Endothelial cell of umbilical vein (primary cell): ENCODE data around the gene DBT. TPM values are rescaled to one million over a fixed set of nuclear protein-coding genes. Genes with fewer than 3 reads are reported as not detected.

Experiments
- BruUV-seq: library from RNA; stranded (reverse); fragments of 400-500 nt; replicated peaks from 2 replicates; lab custom pipeline; 2021; lab: Mats Ljungman, UMichigan
- CTCF ChIA-PET: fragments of 300-600, 350-600 bp; sonication (Branson Sonifier 250); formaldehyde crosslinking; loops from one replicate; lab custom pipeline; 2021; ENCODE audit warnings: antibody characterized with exemption, inconsistent platforms; lab: Charles Lee
- POLR2A ChIA-PET: fragments of 300-600, 350-600 bp; sonication (Branson Sonifier 250); formaldehyde crosslinking; loops from one replicate; lab custom pipeline; 2021; ENCODE audit warnings: antibody characterized with exemption, inconsistent platforms; lab: Charles Lee
- DNase-seq: peaks from one replicate; pipeline ENCODE4 v3.0.0-alpha.2; 2011; ENCODE audit warnings: low read depth, low spot score
- FAIRE-seq: peaks from 2 replicates; lab custom pipeline; 2011; peaks lifted over from hg19 to GRCh38; lab: Jason Lieb, UNC
- H2AFZ ChIP-seq: 2 replicates; pipeline ENCODE4 v1.6.0; 2012; ENCODE audit warnings: low read depth, low read length, control low read depth, inconsistent platforms
- H3K27ac ChIP-seq: 2 replicates; pipeline ENCODE4 v1.5.1; 2011; ENCODE audit warnings: low read depth, mild to moderate bottlenecking, control low read depth, low read length, moderate library complexity; ENCODE audit not compliant: insufficient read depth
- H3K27me3 ChIP-seq, 2 experiments: 2 replicates each; pipeline versions ENCODE4 v1.6.0 to v1.6.1; 2011; ENCODE audit warnings: low read length in 2 of 2, mixed read lengths in 1 of 2; ENCODE audit not compliant: control insufficient read depth in 2 of 2, insufficient read depth in 2 of 2
- H3K36me3 ChIP-seq, 2 experiments: 2 replicates in 1 of 2; 3 replicates in 1 of 2; pipeline ENCODE4 v1.5.1; 2011; ENCODE audit warnings: low read length in 2 of 2, mild to moderate bottlenecking in 1 of 2, moderate library complexity in 1 of 2; ENCODE audit not compliant: control insufficient read depth in 2 of 2, insufficient read depth in 2 of 2; ENCODE audit errors: extremely low read depth in 1 of 2
- H3K4me1 ChIP-seq: 3 replicates; pipeline ENCODE4 v1.5.1; 2011; ENCODE audit warnings: mild to moderate bottlenecking, low read length; ENCODE audit not compliant: control insufficient read depth, insufficient read depth; ENCODE audit errors: extremely low read depth
- H3K4me2 ChIP-seq: 2 replicates; pipeline ENCODE4 v1.6.1; 2011; ENCODE audit warnings: low read length, control low read depth, mixed read lengths; ENCODE audit not compliant: insufficient read depth
- H3K4me3 ChIP-seq, 3 experiments: fragments of 200-600 bp in 1 of 3; sonication (generic), shearing (Covaris generic) in 1 of 3; replicated peaks in 1 of 3; 2 replicates each; pipeline ENCODE4 v1.5.1; 2011 to 2016; ENCODE audit warnings: control low read depth in 3 of 3, low read length in 3 of 3, mild to moderate bottlenecking in 2 of 3, inconsistent platforms in 1 of 3, low read depth in 1 of 3, moderate library complexity in 1 of 3; ENCODE audit not compliant: insufficient read depth in 1 of 3
- H3K79me2 ChIP-seq: 2 replicates; pipeline ENCODE4 v1.6.0; 2012; ENCODE audit warnings: low read length, inconsistent platforms; ENCODE audit not compliant: control insufficient read depth, insufficient read depth
- H3K9ac ChIP-seq: replicated peaks from 2 replicates; pipeline ENCODE3; 2011; ENCODE audit warnings: low read length, control low read depth; ENCODE audit not compliant: insufficient read depth; ENCODE audit errors: extremely low read depth
- H3K9me1 ChIP-seq: replicated peaks from 3 replicates; pipeline ENCODE4 v1.6.0; 2011; ENCODE audit warnings: mild to moderate bottlenecking, low read length; ENCODE audit not compliant: control insufficient read depth, insufficient read depth; ENCODE audit errors: extremely low read depth
- H3K9me3 ChIP-seq: replicated peaks from 2 replicates; pipeline ENCODE4 v1.5.1; 2012; ENCODE audit warnings: low read length, inconsistent platforms; ENCODE audit not compliant: control insufficient read depth, insufficient read depth
- H4K20me1 ChIP-seq: replicated peaks from 2 replicates; pipeline ENCODE3; 2011; ENCODE audit warnings: mild to moderate bottlenecking, low read length; ENCODE audit not compliant: control insufficient read depth, insufficient read depth; ENCODE audit errors: extremely low read depth
- CTCF ChIP-seq, 2 donors: IDR thresholded peaks; 1 replicate in 1 of 2; 2 replicates in 1 of 2; pipeline ENCODE4 v1.5.1; 2011; ENCODE audit warnings: low read length in 2 of 2, mild to moderate bottlenecking in 2 of 2, moderate library complexity in 2 of 2, control low read depth in 1 of 2, inconsistent platforms in 1 of 2, low read depth in 1 of 2; ENCODE audit not compliant: insufficient read depth in 1 of 2; ENCODE audit errors: extremely low read depth in 1 of 2
- EZH2 ChIP-seq: IDR thresholded peaks from 2 replicates; pipeline ENCODE4 v1.6.1; 2012; ENCODE audit warnings: borderline replicate concordance, low read depth, mild to moderate bottlenecking, moderate library complexity, low read length, inconsistent platforms; ENCODE audit not compliant: severe bottlenecking
- FOS ChIP-seq: IDR thresholded peaks from 2 replicates; pipeline ENCODE4 v1.6.1; 2011; ENCODE audit warnings: mild to moderate bottlenecking, low read length, moderate library complexity, borderline replicate concordance; ENCODE audit not compliant: insufficient read depth
- GATA2 ChIP-seq: IDR thresholded peaks from 2 replicates; pipeline ENCODE4 v1.7.0; 2011; ENCODE audit warnings: low read depth, mild to moderate bottlenecking, moderate library complexity, mixed read lengths, low read length; ENCODE audit not compliant: insufficient read length, insufficient read depth
- JUN ChIP-seq: IDR thresholded peaks from 2 replicates; pipeline ENCODE4 v1.6.1; 2011; ENCODE audit warnings: borderline replicate concordance, low read depth; ENCODE audit not compliant: insufficient read length, insufficient read depth
- MAX ChIP-seq: IDR thresholded peaks from 2 replicates; pipeline ENCODE4 v1.6.1; 2011; ENCODE audit not compliant: insufficient read depth, insufficient read length
- MYC ChIP-seq: IDR thresholded peaks from one replicate; pipeline ENCODE4 v1.6.1; 2011; ENCODE audit warnings: mild to moderate bottlenecking, low read depth, low read length
- POLR2A ChIP-seq: IDR thresholded peaks from 2 replicates; pipeline ENCODE4 v1.6.1; 2012; ENCODE audit warnings: low read depth, mild to moderate bottlenecking, control low read depth, low read length
- POLR2AphosphoS5 ChIP-seq: IDR thresholded peaks from 2 replicates; pipeline ENCODE4 v1.6.1; 2012; ENCODE audit warnings: low read depth, mild to moderate bottlenecking, control low read depth, low read length, moderate library complexity; ENCODE audit not compliant: insufficient read depth
- dilution Hi-C: fragments of 300-500 bp; cut with MboI; formaldehyde crosslinking; loops from one replicate; pipeline ENCODE4 v1.15.0; 2019; ENCODE audit warnings: low sequenced_read_pairs; ENCODE audit not compliant: extremely low pct_ligation_motif_present
- intact Hi-C: fragments of 100-400 bp; cut with micrococcal nuclease; formaldehyde crosslinking; loops from one replicate; pipeline ENCODE4 v1.10.0; 2022
- polyA plus RNA-seq, 4 experiments: library from polyadenylated mRNA; depleted of rRNA in 3 of 4; stranded (reverse) in 3 of 4; unstranded in 1 of 4; fragments of >200 nt; gene quantifications; 2 replicates each; pipeline versions ENCODE4 v1.2.1 to v1.2.3, GENCODE V29; 2011 to 2012; ENCODE audit warnings: missing spikeins in 1 of 4
- total RNA-seq: library from RNA; stranded (reverse); gene quantifications from 2 replicates; pipeline ENCODE4 v1.2.3, GENCODE V29; 2021

DBT gene
- total and polyA plus RNA-seq, 2 donors (not counting 3 experiments of a cell fraction or from before 2014, with no cell fraction given): 1.6 to 7.9 TPM

GRCh38 chr1:100141192-100141591, 108.4 kb downstream of the DBT start:
- Histone ChIP-seq H3K79me2 (no peaks in the 10 kb centered on the region), H3K4me3 (no peak overlapping the region), H4K20me1 (no peaks in the 10 kb centered on the region), H3K36me3 (peaks cover 15 to 31% of the 10 kb centered on the region in 2 experiments), H3K27ac (no peak overlapping the region), H3K9me1 (no peaks in the 10 kb centered on the region), H3K4me1 (no peaks in the 10 kb centered on the region), H3K9me3 (no peaks in the 10 kb centered on the region), H3K4me2 (no peak overlapping the region), H3K27me3 (no peaks in the 10 kb centered on the region), H3K9ac (no peak overlapping the region), H2AFZ (no peak overlapping the region)
- CTCF ChIA-PET: no interaction called here
- FAIRE-seq: no peak
- no peak for DNase-seq
- POLR2A ChIA-PET: no interaction called here
- TF ChIP-seq GATA2 (no peak), MAX (no peak), EZH2 (no peak), POLR2AphosphoS5 (no peak), MYC (no peak), POLR2A (no peak), FOS (no peak), CTCF (IDR thresholded peaks at IDR 0.05; ENCODE audit: extremely low read depth in 1 of 2, insufficient read depth in 1 of 2, low read depth in 1 of 2, low read length in 2 of 2) (no peak), JUN (no peak)
- dilution Hi-C loops: no loop called here
- no TSS peak for BruUV-seq
- intact Hi-C loops: no loop called here
